ENCODE results near the gene CABLES1. TPM values are rescaled to one million over a fixed set of nuclear protein-coding genes. Genes with fewer than 3 reads are reported as not detected.
A peak's percentile ranks its signal among the peaks of the same experiment; 100 is the strongest.

CABLES1 gene
- total and polyA plus RNA-seq, 2 of the 8 experiments (the other 6 are each of a cell fraction or from before 2014, with no cell fraction given), result 9.2 to 26.4 TPM

- Histone ChIP-seq H3K4me2 (ENCODE audit: insufficient read depth in 1 of 2, low read depth in 2 of 2, low read length in 2 of 2) (peak overlapping the region in 1 of 2 experiments; percentile 97; a peak in 1 of 4 replicates), H3K14ac (ENCODE audit: insufficient read length) (no peak overlapping the region), H4K5ac (ENCODE audit: insufficient read length, low read depth, low read length) (no peak overlapping the region), H3K9me3 (ENCODE audit: insufficient read depth in 2 of 2, low read depth in 1 of 2, low read length in 1 of 2) (no peaks in the 10 kb centered on the region), H2BK5ac (ENCODE audit: low read depth, low read length) (no peak overlapping the region), H3K27me3 (replicated peaks in 1 of 4; ENCODE audit: control insufficient read depth in 3 of 4, extremely low read depth in 1 of 4, insufficient read depth in 3 of 4, low read length in 3 of 4) (peaks cover 0 to 8% (median 2%) of the 10 kb centered on the region in 4 experiments; a peak in 3 of 7 replicates), H3K18ac (ENCODE audit: extremely low read depth, low read length) (no peak overlapping the region), H2AFZ (ENCODE audit: low read length) (no peak overlapping the region), H3K27ac (ENCODE audit: low read depth, low read length) (no peak overlapping the region), H2BK15ac (ENCODE audit: low read length) (no peak overlapping the region), H4K8ac (ENCODE audit: extremely low read depth, insufficient read depth, low read length) (no peak overlapping the region), H4K20me1 (replicated peaks in 1 of 2; ENCODE audit: control insufficient read depth in 1 of 2, insufficient read depth in 2 of 2, low read length in 2 of 2) (peaks cover 11 to 18% of the 10 kb centered on the region in 2 experiments), H3K23me2 (ENCODE audit: low read depth, low read length) (peaks cover 25% of the 10 kb centered on the region), H3K4me3 (ENCODE audit: extremely low read depth in 1 of 4, insufficient read depth in 2 of 4, low read depth in 3 of 4, low read length in 4 of 4) (no peak overlapping the region), H2BK12ac (ENCODE audit: low read depth, low read length) (no peak overlapping the region), H3K9ac (replicated peaks in 1 of 4; ENCODE audit: extremely low read depth in 1 of 4, low read depth in 3 of 4, low read length in 3 of 4) (no peak overlapping the region), H3K79me1 (ENCODE audit: low read depth, low read length) (peaks cover 19% of the 10 kb centered on the region), H3K56ac (replicated peaks; ENCODE audit: insufficient read length, low read depth, low read length) (no peak overlapping the region), H3K23ac (ENCODE audit: insufficient read length) (no peak overlapping the region), H2BK120ac (replicated peaks; ENCODE audit: low read depth, low read length) (no peak overlapping the region), H2BK20ac (ENCODE audit: low read length) (no peak overlapping the region), H2AK5ac (ENCODE audit: low read depth, low read length) (0 out of 2 replicates have a peak overlapping the region, but pooled peaks have one; percentile 44), H3K4ac (replicated peaks; ENCODE audit: insufficient read length, low read depth, low read length) (no peak overlapping the region), H3K4me1 (replicated peaks in 1 of 4; ENCODE audit: control insufficient read depth in 3 of 4, insufficient read depth in 4 of 4, low read length in 3 of 4) (peaks cover 12 to 36% (median 22%) of the 10 kb centered on the region in 4 experiments), H3K36me3 (ENCODE audit: control insufficient read depth in 2 of 4, insufficient read depth in 4 of 4, low read length in 3 of 4) (peaks cover 0 to 4% (median 0%) of the 10 kb centered on the region in 4 experiments; a peak in 1 of 8 replicates), H3K79me2 (ENCODE audit: control insufficient read depth in 1 of 2, insufficient read depth in 2 of 2, low read length in 2 of 2) (peaks cover 36 to 73% of the 10 kb centered on the region in 2 experiments), H4K91ac (replicated peaks; ENCODE audit: insufficient read length, low read length) (no peak overlapping the region)
- CTCF ChIA-PET (ENCODE audit: partially characterized antibody), result interaction anchor here (0.6 to 2.9 kb wide), 6 partner anchors 9 to 311 kb away, joined by 3 to 11 read pairs (median 3); no protein-coding TSS in a partner anchor
- FAIRE-seq (no peak), DNase-seq (ENCODE audit: low read depth in 1 of 2, low spot score in 2 of 2) (no peak)
- WGBS, 2 experiments (ENCODE audit: extremely low coverage in 1 of 2, insufficient coverage in 1 of 2, insufficient read length in 1 of 2, insufficient replicate concordance in 2 of 2, low coverage in 1 of 2, low lambda C conversion rate in 2 of 2, missing lambda C conversion rate in 1 of 2), result 83% methylated on average over 5 of the region's 5 CpGs; no CpG with 5 or more reads in 1 of the 2 experiments
- POLR2A ChIA-PET (ENCODE audit: partially characterized antibody), result interaction anchor here (0.6 to 2.3 kb wide), 5 partner anchors 9 to 29 kb away, joined by 3 to 8 read pairs (median 5); no protein-coding TSS in a partner anchor
- no peak for TF ChIP-seq YY1 (IDR thresholded peaks at IDR 0.05; ENCODE audit: low read depth, low read length)
- no peak for TF ChIP-seq TAF7 (optimal IDR thresholded peaks at IDR 0.05; ENCODE audit: borderline replicate concordance, low read depth, low read length)
- TF ChIP-seq RAD21 (IDR thresholded peaks at IDR 0.05 in 1 of 2, conservative IDR thresholded peaks at IDR 0.05 in 1 of 2; ENCODE audit: low read depth in 2 of 2, low read length in 2 of 2), result no peak
- TF ChIP-seq GABPA (IDR thresholded peaks at IDR 0.05; ENCODE audit: borderline replicate concordance, insufficient read depth, low read length), result no peak
- no peak for TF ChIP-seq TCF12 (IDR thresholded peaks at IDR 0.05; ENCODE audit: low read depth, low read length)
- TF ChIP-seq CTBP2 (IDR thresholded peaks at IDR 0.05; ENCODE audit: borderline replicate concordance, insufficient read depth, insufficient read length, low read length), result no peak
- TF ChIP-seq CEBPB (IDR thresholded peaks at IDR 0.05; ENCODE audit: low read depth, low read length), result no peak
- no peak for TF ChIP-seq POLR2A (IDR thresholded peaks at IDR 0.05; ENCODE audit: control extremely low read depth in 1 of 2, low read depth in 2 of 2, low read length in 2 of 2)
- TF ChIP-seq ATF2 (IDR thresholded peaks at IDR 0.05; ENCODE audit: low read length), result no peak
- TF ChIP-seq BRCA1 (IDR thresholded peaks at IDR 0.05; ENCODE audit: low read depth, low read length), result no peak
- TF ChIP-seq KDM5A (IDR thresholded peaks at IDR 0.05; ENCODE audit: low read length), result no peak
Measured at GRCh38 chr18:23138471-23138870, 3.2 kb downstream of the CABLES1 start.
